B cell (primary cell): Measurements from ENCODE around the gene SCRN2. TPM values are rescaled to one million over a fixed set of nuclear protein-coding genes. Genes with fewer than 3 reads are reported as not detected.
A peak's percentile ranks its signal among the peaks of the same experiment; 100 is the strongest.

Source experiments
- ATAC-seq: fragments of 200-7000 bp; cut with Tn5 transposase; one replicate; pipeline ENCODE4 v1.10.0; 2021; ENCODE audit warnings: low read depth, mild to moderate bottlenecking, moderate number of reproducible peaks, moderate library complexity
- CTCF ChIA-PET: fragments of 350-600 bp; sonication (Branson Sonifier 250); formaldehyde crosslinking; loops from one replicate; lab custom pipeline; 2021; ENCODE audit warnings: antibody characterized with exemption, inconsistent platforms; lab: Charles Lee
- POLR2A ChIA-PET: fragments of 350-600 bp; sonication (Branson Sonifier 250); formaldehyde crosslinking; loops from one replicate; lab custom pipeline; 2021; ENCODE audit warnings: antibody characterized with exemption; lab: Charles Lee
- DNase-seq: peaks from one replicate; pipeline ENCODE4 v3.0.0; 2013
- H2AFZ ChIP-seq: 2 replicates; pipeline ENCODE4 v1.6.1; 2012; ENCODE audit warnings: mild to moderate bottlenecking, low read depth, low read length; ENCODE audit not compliant: insufficient read depth, poor library complexity, severe bottlenecking
- H3K27ac ChIP-seq, 2 donors: 1 replicate in 1 of 2; 2 replicates in 1 of 2; pipeline ENCODE4 v1.5.1; 2012 to 2013; ENCODE audit warnings: low read length in 2 of 2, mild to moderate bottlenecking in 2 of 2, moderate library complexity in 1 of 2
- H3K27me3 ChIP-seq, 4 experiments: fragments of 200-600 bp in 1 of 4; sonication (generic) in 1 of 4; replicated peaks in 1 of 4; 1 replicate in 2 of 4; 2 replicates in 2 of 4; pipeline versions ENCODE4 v1.6.1 to v1.7.0; 2013 to 2016; ENCODE audit warnings: low read length in 3 of 4, mild to moderate bottlenecking in 2 of 4, mixed read lengths in 1 of 4, moderate library complexity in 1 of 4; ENCODE audit not compliant: insufficient read depth in 4 of 4, control insufficient read depth in 3 of 4; ENCODE audit errors: control extremely low read depth in 1 of 4
- H3K36me3 ChIP-seq, 2 experiments: replicated peaks in 1 of 2; 1 replicate in 1 of 2; 2 replicates in 1 of 2; pipeline versions ENCODE4 v1.6.1 to v1.7.1; 2013; ENCODE audit warnings: low read length in 1 of 2; ENCODE audit not compliant: insufficient read depth in 2 of 2, control insufficient read depth in 1 of 2; ENCODE audit errors: control extremely low read depth in 1 of 2, extremely low read depth in 1 of 2
- H3K4me1 ChIP-seq, 2 donors: fragments of 200-600 bp in 1 of 2; sonication (generic) in 1 of 2; 1 replicate in 1 of 2; 2 replicates in 1 of 2; pipeline versions ENCODE4 v1.5.1 to v1.6.1; 2013 to 2017; ENCODE audit warnings: low read length in 2 of 2; ENCODE audit not compliant: control insufficient read depth in 2 of 2, insufficient read depth in 2 of 2
- H3K4me2 ChIP-seq: replicated peaks from 2 replicates; pipeline ENCODE3; 2012; ENCODE audit warnings: mild to moderate bottlenecking, low read depth, low read length; ENCODE audit not compliant: poor library complexity, severe bottlenecking
- H3K4me3 ChIP-seq, 5 experiments: fragments of 200-600 bp in 1 of 5; sonication (generic) in 1 of 5; 1 replicate in 3 of 5; 2 replicates in 2 of 5; pipeline versions ENCODE4 v1.5.1 to v1.7.0; 2011 to 2016; ENCODE audit warnings: low read length in 4 of 5, mild to moderate bottlenecking in 4 of 5, low read depth in 2 of 5, control low read depth in 1 of 5, moderate library complexity in 1 of 5; ENCODE audit not compliant: insufficient read depth in 1 of 5; ENCODE audit errors: control extremely low read depth in 1 of 5, extremely low read depth in 1 of 5
- H3K79me2 ChIP-seq: fragments of 200-600 bp; sonication (generic); one replicate; pipeline ENCODE4 v1.6.0; 2016; ENCODE audit warnings: low read length; ENCODE audit not compliant: control insufficient read depth, insufficient read depth
- H3K9ac ChIP-seq: fragments of 200-600 bp; sonication (generic); 2 replicates; pipeline ENCODE4 v1.6.1; 2017; ENCODE audit warnings: mild to moderate bottlenecking, low read length, moderate library complexity
- H3K9me3 ChIP-seq, 3 donors: one replicate each; pipeline versions ENCODE4 v1.6.1 to v1.7.1; 2013; ENCODE audit warnings: low read length in 2 of 3; ENCODE audit not compliant: control insufficient read depth in 2 of 3, insufficient read depth in 1 of 3; ENCODE audit errors: control extremely low read depth in 1 of 3
- H4K20me1 ChIP-seq: 2 replicates; pipeline ENCODE4 v1.6.0; 2012; ENCODE audit warnings: mild to moderate bottlenecking, low read length; ENCODE audit not compliant: insufficient read depth, control insufficient read depth, poor library complexity, severe bottlenecking
- H3K27ac Mint-ChIP-seq: one replicate; pipeline ENCODE4 v1.8.0; 2021; ENCODE audit warnings: mixed read lengths
- H3K27me3 Mint-ChIP-seq: one replicate; pipeline ENCODE4 v1.8.0; 2021; ENCODE audit warnings: mixed read lengths
- H3K4me1 Mint-ChIP-seq: one replicate; pipeline ENCODE4 v1.8.0; 2021; ENCODE audit warnings: mixed read lengths
- H3K4me3 Mint-ChIP-seq: one replicate; pipeline ENCODE4 v1.8.0; 2021; ENCODE audit warnings: mixed read lengths
- H3K9me3 Mint-ChIP-seq: one replicate; pipeline ENCODE4 v1.8.0; 2022; ENCODE audit warnings: mixed read lengths; ENCODE audit not compliant: insufficient read depth
- EZH2 ChIP-seq: IDR thresholded peaks from 2 replicates; pipeline ENCODE4 v1.6.1; 2012; ENCODE audit warnings: borderline replicate concordance, low read depth, mild to moderate bottlenecking, moderate library complexity, low read length; ENCODE audit not compliant: insufficient read depth, poor library complexity, severe bottlenecking
- WGBS: methylation state at CpG from one replicate; pipeline ENCODE4 v1.1.5; 2013; ENCODE audit warnings: missing lambda C conversion rate; ENCODE audit not compliant: insufficient coverage; 5-methylcytosine and 5-hydroxymethylcytosine counted together
- intact Hi-C: fragments of 100-400 bp; cut with micrococcal nuclease; formaldehyde crosslinking; loops from one replicate; pipeline ENCODE4 v1.10.0; 2022
- polyA plus RNA-seq: library from polyadenylated mRNA; depleted of rRNA; stranded (reverse); fragments of >200 nt; gene quantifications from 2 replicates; pipeline ENCODE4 v1.2.3, GENCODE V29; 2012
- total RNA-seq, 2 donors: library from RNA; stranded (reverse); fragments of 120-200 nt in 1 of 2; gene quantifications; 1 replicate in 1 of 2; 2 replicates in 1 of 2; pipeline versions ENCODE4 v1.2.3 to v1.2.4, GENCODE V29; 2013 to 2022
- TF ChIP-seq, protein P1 (sequence below): fragments of 200-600 bp; IDR thresholded peaks from one replicate; pipeline ENCODE4 v1.8.0; 2022; ENCODE audit warnings: antibody characterized with exemption, mild to moderate bottlenecking

SCRN2 gene
- total and polyA plus RNA-seq, 2 donors (not counting 1 experiment from before 2014, with no cell fraction given), result 47.8 to 71.9 TPM

DNA sequence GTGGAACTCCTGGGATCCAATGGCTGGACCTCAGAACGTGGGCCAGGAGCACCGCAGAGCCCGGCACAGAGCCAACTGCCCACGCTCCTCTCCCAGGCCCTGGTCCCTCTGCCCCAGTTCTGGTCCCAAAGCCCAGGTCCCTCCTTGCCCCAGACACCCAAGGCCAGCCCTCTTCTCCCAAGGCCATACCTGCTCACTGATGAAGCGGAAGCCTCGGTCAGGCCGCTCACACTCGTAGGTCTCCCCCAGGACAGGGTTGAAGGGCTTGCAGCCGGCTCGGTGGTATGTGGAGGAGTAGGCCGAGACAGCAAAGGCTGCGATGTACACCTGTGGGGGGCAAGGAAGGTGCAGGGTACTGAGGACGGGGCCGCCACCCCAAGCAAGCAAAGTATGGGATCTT is 28.0 kb downstream of the SCRN2 start:
- Histone ChIP-seq H3K27me3 (no peaks in the 10 kb centered on the region), H2AFZ (no peak overlapping the region), H3K9ac (no peak overlapping the region), H4K20me1 (no peaks in the 10 kb centered on the region), H3K9me3 (no peaks in the 10 kb centered on the region), H3K79me2 (no peaks in the 10 kb centered on the region), H3K4me2 (no peak overlapping the region), H3K4me1 (no peaks in the 10 kb centered on the region), H3K27ac (no peak overlapping the region), H3K4me3 (no peak overlapping the region), H3K36me3 (peaks cover 0 to 75% of the 10 kb centered on the region in 2 experiments)
- H3K4me3 Mint-ChIP-seq, result no peak overlapping the region
- POLR2A ChIA-PET, result no interaction called here
- H3K9me3 Mint-ChIP-seq, result no peaks in the 10 kb centered on the region
- DNase-seq, result no peak
- no peaks in the 10 kb centered on the region for H3K27me3 Mint-ChIP-seq
- WGBS, result 97% methylated on average over 14 of the region's 14 CpGs
- ATAC-seq, result no peak
- TF ChIP-seq EZH2, result no peak
- TF ChIP-seq, protein P1, sequence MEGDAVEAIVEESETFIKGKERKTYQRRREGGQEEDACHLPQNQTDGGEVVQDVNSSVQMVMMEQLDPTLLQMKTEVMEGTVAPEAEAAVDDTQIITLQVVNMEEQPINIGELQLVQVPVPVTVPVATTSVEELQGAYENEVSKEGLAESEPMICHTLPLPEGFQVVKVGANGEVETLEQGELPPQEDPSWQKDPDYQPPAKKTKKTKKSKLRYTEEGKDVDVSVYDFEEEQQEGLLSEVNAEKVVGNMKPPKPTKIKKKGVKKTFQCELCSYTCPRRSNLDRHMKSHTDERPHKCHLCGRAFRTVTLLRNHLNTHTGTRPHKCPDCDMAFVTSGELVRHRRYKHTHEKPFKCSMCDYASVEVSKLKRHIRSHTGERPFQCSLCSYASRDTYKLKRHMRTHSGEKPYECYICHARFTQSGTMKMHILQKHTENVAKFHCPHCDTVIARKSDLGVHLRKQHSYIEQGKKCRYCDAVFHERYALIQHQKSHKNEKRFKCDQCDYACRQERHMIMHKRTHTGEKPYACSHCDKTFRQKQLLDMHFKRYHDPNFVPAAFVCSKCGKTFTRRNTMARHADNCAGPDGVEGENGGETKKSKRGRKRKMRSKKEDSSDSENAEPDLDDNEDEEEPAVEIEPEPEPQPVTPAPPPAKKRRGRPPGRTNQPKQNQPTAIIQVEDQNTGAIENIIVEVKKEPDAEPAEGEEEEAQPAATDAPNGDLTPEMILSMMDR, result no peak
- no peaks in the 10 kb centered on the region for H3K4me1 Mint-ChIP-seq
- intact Hi-C loops, result no loop called here
- CTCF ChIA-PET, result no interaction called here
- no peak overlapping the region for H3K27ac Mint-ChIP-seq

GRCh38 chr17:47812146-47812920 is 28.7 kb downstream of the SCRN2 start:
- H3K4me3 ChIP-seq, result no peak overlapping the region
- H3K4me3 Mint-ChIP-seq, result no peak overlapping the region
- H4K20me1 ChIP-seq, result no peaks in the 10 kb centered on the region
- H3K4me1 Mint-ChIP-seq, result no peaks in the 10 kb centered on the region
- ChIA-PET POLR2A (no interaction called here), CTCF (no interaction called here)
- 88% methylated on average over 13 of the region's 18 CpGs for WGBS
- H3K27ac ChIP-seq, result no peak overlapping the region
- no peaks in the 10 kb centered on the region for H3K9me3 Mint-ChIP-seq
- DNase-seq (no peak), ATAC-seq (no peak)
- H3K36me3 ChIP-seq, result peaks cover 0 to 72% of the 10 kb centered on the region in 2 experiments
- H3K27ac Mint-ChIP-seq, result peak overlapping the region; percentile 34
- no peaks in the 10 kb centered on the region for H3K27me3 Mint-ChIP-seq
- H3K4me1 ChIP-seq, result no peaks in the 10 kb centered on the region
- no peaks in the 10 kb centered on the region for H3K27me3 ChIP-seq
- intact Hi-C loops, result no loop called here
- no peak overlapping the region for H3K9ac ChIP-seq
- H3K79me2 ChIP-seq, result no peaks in the 10 kb centered on the region
- no peak overlapping the region for H3K4me2 ChIP-seq
- H2AFZ ChIP-seq, result no peak overlapping the region
- TF ChIP-seq, protein P1, result no peak
- TF ChIP-seq EZH2, result no peak
- no peaks in the 10 kb centered on the region for H3K9me3 ChIP-seq
